GM12892 (cell line): ENCODE results near the gene ETS1.

Source experiments
- POLR2A ChIP-seq: IDR thresholded peaks from 2 replicates; pipeline ENCODE4 v1.6.1; 2011; ENCODE audit warnings: low read depth, low read length, control low read depth
- POLR2AphosphoS5 ChIP-seq: IDR thresholded peaks from 2 replicates; pipeline ENCODE4 v1.6.1; 2011; ENCODE audit warnings: low read depth, low read length, control low read depth

DNA sequence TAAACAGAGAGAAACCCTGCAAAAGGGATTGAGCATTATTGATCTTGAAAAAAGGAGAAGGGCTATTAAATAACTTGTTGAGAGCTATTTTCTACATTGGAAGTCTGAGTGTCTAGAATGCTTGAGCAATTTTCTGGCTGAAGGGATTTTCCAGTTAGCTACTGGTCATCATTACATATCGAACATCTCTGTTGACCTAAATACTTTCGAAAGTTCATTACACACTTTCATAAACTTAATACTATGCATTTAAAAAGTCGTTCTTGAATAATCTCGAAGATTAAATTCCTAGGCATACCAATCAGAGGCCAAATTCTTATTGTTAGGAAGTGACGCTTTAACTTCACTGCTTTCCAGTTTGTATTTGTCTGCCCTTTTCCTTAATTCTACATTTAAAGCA is 13.7 kb downstream of the ETS1 start:
- TF ChIP-seq POLR2A (no peak), POLR2AphosphoS5 (no peak)
